KMS-11 (cell line): Measurements from ENCODE around the gene GADL1.

ENCODE experiments used
- H2AFZ ChIP-seq: fragments of 200-600 bp; sonication (generic); 2 replicates; pipeline ENCODE4 v1.6.1; 2016; ENCODE audit warnings: antibody characterized with exemption, mixed run types, low read depth
- H3K27ac ChIP-seq: fragments of 200-600 bp; sonication (generic); 2 replicates; pipeline ENCODE4 v1.6.1; 2016; ENCODE audit warnings: mild to moderate bottlenecking, mixed run types
- H3K27me3 ChIP-seq: fragments of 200-600 bp; sonication (generic); 2 replicates; pipeline ENCODE4 v1.6.1; 2017; ENCODE audit warnings: mild to moderate bottlenecking, low read depth, mixed run types, moderate library complexity; ENCODE audit not compliant: insufficient read depth
- H3K36me3 ChIP-seq: fragments of 200-600 bp; sonication (generic); 2 replicates; pipeline ENCODE4 v1.6.1; 2017; ENCODE audit warnings: mild to moderate bottlenecking, mixed run types; ENCODE audit not compliant: insufficient read depth
- H3K4me1 ChIP-seq: fragments of 200-600 bp; sonication (generic); 2 replicates; pipeline ENCODE4 v1.6.1; 2016; ENCODE audit warnings: mild to moderate bottlenecking, low read depth, mixed run types; ENCODE audit not compliant: poor library complexity, severe bottlenecking
- H3K4me2 ChIP-seq: fragments of 200-600 bp; sonication (generic); 2 replicates; pipeline ENCODE4 v1.7.0; 2016; ENCODE audit warnings: mild to moderate bottlenecking, mixed run types
- H3K4me3 ChIP-seq: fragments of 200-600 bp; sonication (generic); IDR thresholded peaks from 2 replicates; pipeline ENCODE4 v1.6.1; 2017; ENCODE audit warnings: low read depth, low read length, mixed read lengths; ENCODE audit not compliant: insufficient read depth
- H3K79me2 ChIP-seq: fragments of 200-600 bp; sonication (generic); 2 replicates; pipeline ENCODE4 v1.6.1; 2016; ENCODE audit warnings: low read depth, mixed run types; ENCODE audit not compliant: insufficient read depth
- H3K9ac ChIP-seq: fragments of 200-600 bp; sonication (generic); 2 replicates; pipeline ENCODE4 v1.6.1; 2016; ENCODE audit warnings: mild to moderate bottlenecking, mixed run types
- H4K20me1 ChIP-seq: fragments of 200-600 bp; sonication (generic); 2 replicates; pipeline ENCODE4 v1.6.1; 2016; ENCODE audit warnings: mild to moderate bottlenecking, mixed run types; ENCODE audit not compliant: insufficient read depth
- CTCF ChIP-seq: fragments of 200-600 bp; sonication (generic); conservative IDR thresholded peaks from 2 replicates; pipeline ENCODE4 v1.6.1; 2017; ENCODE audit warnings: low read depth, mild to moderate bottlenecking, antibody characterized with exemption, low read length, moderate library complexity, mixed read lengths

GADL1 gene

GRCh38 chr3:30895329-30895728 is 868 bp upstream of the GADL1 start:
- Histone ChIP-seq H3K4me3 (no peak overlapping the region), H3K79me2 (no peaks in the 10 kb centered on the region), H3K4me2 (no peak overlapping the region), H3K27ac (no peak overlapping the region), H3K9ac (no peak overlapping the region), H2AFZ (no peak overlapping the region), H3K4me1 (no peaks in the 10 kb centered on the region), H3K27me3 (no peaks in the 10 kb centered on the region), H3K36me3 (no peaks in the 10 kb centered on the region), H4K20me1 (no peaks in the 10 kb centered on the region)
- no peak for TF ChIP-seq CTCF

- no peak overlapping the region for H3K9ac ChIP-seq
- no peaks in the 10 kb centered on the region for H3K4me1 ChIP-seq
- no peak overlapping the region for H3K4me3 ChIP-seq
- no peak overlapping the region for H3K4me2 ChIP-seq
- H3K36me3 ChIP-seq: no peaks in the 10 kb centered on the region
- no peak overlapping the region for H3K27ac ChIP-seq
- no peaks in the 10 kb centered on the region for H4K20me1 ChIP-seq
- no peaks in the 10 kb centered on the region for H3K79me2 ChIP-seq
- TF ChIP-seq CTCF: no peak
- no peaks in the 10 kb centered on the region for H3K27me3 ChIP-seq
- H2AFZ ChIP-seq: no peak overlapping the region
These were observed 659 bp downstream of the GADL1 start for GRCh38 chr3:30893678-30894325.

- Histone ChIP-seq H3K9ac (no peak overlapping the region), H3K27me3 (no peaks in the 10 kb centered on the region), H3K79me2 (no peaks in the 10 kb centered on the region), H4K20me1 (no peaks in the 10 kb centered on the region), H3K4me3 (no peak overlapping the region), H2AFZ (no peak overlapping the region), H3K27ac (no peak overlapping the region), H3K36me3 (no peaks in the 10 kb centered on the region), H3K4me1 (no peaks in the 10 kb centered on the region), H3K4me2 (no peak overlapping the region)
- TF ChIP-seq CTCF: no peak
These were observed 3.6 kb downstream of the GADL1 start for GRCh38 chr3:30890907-30891306.

- Histone ChIP-seq H4K20me1 (no peaks in the 10 kb centered on the region), H3K4me2 (no peak overlapping the region), H3K36me3 (no peaks in the 10 kb centered on the region), H3K27ac (no peak overlapping the region), H3K4me1 (no peaks in the 10 kb centered on the region), H3K4me3 (no peak overlapping the region), H2AFZ (no peak overlapping the region), H3K27me3 (no peaks in the 10 kb centered on the region), H3K79me2 (no peaks in the 10 kb centered on the region), H3K9ac (no peak overlapping the region)
- no peak for TF ChIP-seq CTCF
These were observed 7.6 kb downstream of the GADL1 start for GRCh38 chr3:30886888-30887287.
